Heart left ventricle (tissue), 13 donors: Measurements from ENCODE around the gene TNFAIP3.

Source experiments
- POLR2A ChIP-seq, 2 donors: fragments of 450-650 bp; IDR thresholded peaks; one replicate each; pipeline ENCODE4 v1.6.1; 2017; ENCODE audit warnings: antibody characterized with exemption in 2 of 2, mild to moderate bottlenecking in 2 of 2, moderate library complexity in 2 of 2
- TF ChIP-seq, protein P1 (sequence below), 12 donors: fragments of 200-600 bp; sonication (generic) in 4 of 12; IDR thresholded peaks; one replicate each; pipeline versions ENCODE4 v1.5.0 to v1.8.0; 2018 to 2022; ENCODE audit warnings: antibody characterized with exemption in 12 of 12, mild to moderate bottlenecking in 5 of 12
- donor health status: ischemic (EF 13 %, LVEDD 7.1; RV severe dilation, severe dysfunction).
- donor health status: DM: no; HTN: yes; CAD: no.
- donor health status: DM: no; HTN: no; CAD: no.
- donor health status: ischemic (EF 25% LVEDD 6.9; RV normal size, moderate dysfunction).
- donor health status: ischemic (EF 25% LVEDD 5.7; RV mildly dilated, moderate dysfunction).
- donor health status: ischemic (EF 35%, LVEDD 5.7; RV mildly dilated, moderate dysfunction).
- donor health status: nonischemic (EF 11% LVEDD 7.7; RV severe dilation, severe dysfunction).
- donor health status: DM: yes; HTN: yes; CAD: no.
- donor health status: PGD.
- donor health status: ischemic (EF 29% LVEDD 5.4; RV normal size, mild dysfunction).
- donor health status: nonischemic (EF 23%, LVEDD 6.1; RV moderate dilation, normal function).

- TF ChIP-seq, protein P1, sequence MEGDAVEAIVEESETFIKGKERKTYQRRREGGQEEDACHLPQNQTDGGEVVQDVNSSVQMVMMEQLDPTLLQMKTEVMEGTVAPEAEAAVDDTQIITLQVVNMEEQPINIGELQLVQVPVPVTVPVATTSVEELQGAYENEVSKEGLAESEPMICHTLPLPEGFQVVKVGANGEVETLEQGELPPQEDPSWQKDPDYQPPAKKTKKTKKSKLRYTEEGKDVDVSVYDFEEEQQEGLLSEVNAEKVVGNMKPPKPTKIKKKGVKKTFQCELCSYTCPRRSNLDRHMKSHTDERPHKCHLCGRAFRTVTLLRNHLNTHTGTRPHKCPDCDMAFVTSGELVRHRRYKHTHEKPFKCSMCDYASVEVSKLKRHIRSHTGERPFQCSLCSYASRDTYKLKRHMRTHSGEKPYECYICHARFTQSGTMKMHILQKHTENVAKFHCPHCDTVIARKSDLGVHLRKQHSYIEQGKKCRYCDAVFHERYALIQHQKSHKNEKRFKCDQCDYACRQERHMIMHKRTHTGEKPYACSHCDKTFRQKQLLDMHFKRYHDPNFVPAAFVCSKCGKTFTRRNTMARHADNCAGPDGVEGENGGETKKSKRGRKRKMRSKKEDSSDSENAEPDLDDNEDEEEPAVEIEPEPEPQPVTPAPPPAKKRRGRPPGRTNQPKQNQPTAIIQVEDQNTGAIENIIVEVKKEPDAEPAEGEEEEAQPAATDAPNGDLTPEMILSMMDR (IDR thresholded peaks at IDR 0.05), result no peak
- TF ChIP-seq POLR2A (IDR thresholded peaks at IDR 0.05), result no peak
Observed at GRCh38 chr6:137868721-137869548, 1.9 kb downstream of the TNFAIP3 start.
